ENCODE data around the gene IFNA17. TPM values are rescaled to one million over a fixed set of nuclear protein-coding genes. Genes with fewer than 3 reads are reported as not detected.

Gene IFNA17
- total RNA-seq: not detected

GRCh38 chr9:21228122-21228521 is at the start of gene IFNA17:
Gene IFNA17 (minus strand): TSS chr9:21228222. CDS start chr9:21228173, 49 bp downstream.
- peaks cover 13% of the 10 kb centered on the region for H3K27me3 Mint-ChIP-seq (ENCODE audit: low read depth)
- no peaks in the 10 kb centered on the region for H3K9me3 Mint-ChIP-seq (ENCODE audit: insufficient read depth)
- no peak for ATAC-seq
- H3K4me3 Mint-ChIP-seq: no peak within 1 kb of the TSS
- ChIA-PET CTCF (no interaction called here), POLR2A (no interaction called here)
- no peaks in the 10 kb centered on the region for H3K36me3 Mint-ChIP-seq (ENCODE audit: low read depth)
- H3K4me1 Mint-ChIP-seq (ENCODE audit: low read depth): no peaks in the 10 kb centered on the region
- no peak within 1 kb of the TSS for H3K27ac Mint-ChIP-seq
- DNase-seq: no peak

- DNase-seq (no peak), ATAC-seq (no peak)
- H3K27me3 Mint-ChIP-seq (ENCODE audit: low read depth): peaks cover 56% of the 10 kb centered on the region
- H3K36me3 Mint-ChIP-seq (ENCODE audit: low read depth): no peaks in the 10 kb centered on the region
- H3K4me3 Mint-ChIP-seq: no peak overlapping the region
- H3K27ac Mint-ChIP-seq: no peak overlapping the region
- no peaks in the 10 kb centered on the region for H3K9me3 Mint-ChIP-seq (ENCODE audit: insufficient read depth)
- no peaks in the 10 kb centered on the region for H3K4me1 Mint-ChIP-seq (ENCODE audit: low read depth)
- POLR2A ChIA-PET: no interaction called here
- CTCF ChIA-PET: interaction anchor here (1.3 to 1.7 kb wide), 2 partner anchors 15 to 73 kb away, joined by 3 to 7 read pairs; no protein-coding TSS in a partner anchor
Observed at GRCh38 chr9:21268347-21268657, 40.3 kb upstream of the IFNA17 start.

GRCh38 chr9:21267485-21268346 is 39.7 kb upstream of the IFNA17 start:
- DNase-seq (no peak), ATAC-seq (no peak)
- Mint-ChIP-seq H3K4me1 (ENCODE audit: low read depth) (no peaks in the 10 kb centered on the region), H3K9me3 (ENCODE audit: insufficient read depth) (no peaks in the 10 kb centered on the region), H3K4me3 (no peak overlapping the region), H3K27ac (no peak overlapping the region), H3K27me3 (ENCODE audit: low read depth) (peaks cover 58% of the 10 kb centered on the region), H3K36me3 (ENCODE audit: low read depth) (no peaks in the 10 kb centered on the region)
- POLR2A ChIA-PET: no interaction called here
- CTCF ChIA-PET: interaction anchor here (1.3 to 1.7 kb wide), 2 partner anchors 14 to 72 kb away, joined by 3 to 7 read pairs; no protein-coding TSS in a partner anchor

GRCh38 chr9:21266733-21267484 is 38.9 kb upstream of the IFNA17 start:
- Mint-ChIP-seq H3K4me3 (no peak overlapping the region), H3K27ac (no peak overlapping the region), H3K36me3 (ENCODE audit: low read depth) (no peaks in the 10 kb centered on the region), H3K27me3 (ENCODE audit: low read depth) (peaks cover 52% of the 10 kb centered on the region), H3K4me1 (ENCODE audit: low read depth) (no peaks in the 10 kb centered on the region), H3K9me3 (ENCODE audit: insufficient read depth) (no peaks in the 10 kb centered on the region)
- DNase-seq (no peak), ATAC-seq (no peak)
- ChIA-PET POLR2A (no interaction called here), CTCF (interaction anchor here (1.0 to 1.7 kb wide), 3 partner anchors 14 to 84 kb away, joined by 3 to 7 read pairs (median 3); no protein-coding TSS in a partner anchor)

GRCh38 chr9:21265421-21266189 is 37.6 kb upstream of the IFNA17 start:
- Mint-ChIP-seq H3K4me3 (no peak overlapping the region), H3K9me3 (ENCODE audit: insufficient read depth) (no peaks in the 10 kb centered on the region), H3K27me3 (ENCODE audit: low read depth) (peaks cover 48% of the 10 kb centered on the region), H3K27ac (no peak overlapping the region), H3K4me1 (ENCODE audit: low read depth) (no peaks in the 10 kb centered on the region), H3K36me3 (ENCODE audit: low read depth) (no peaks in the 10 kb centered on the region)
- ChIA-PET POLR2A (no interaction called here), CTCF (interaction anchor here (0.7 to 4.5 kb wide), 5 partner anchors 9 to 523 kb away, joined by 3 to 21 read pairs (median 4); no protein-coding TSS in a partner anchor)
- ATAC-seq (no peak), DNase-seq (no peak)

- Mint-ChIP-seq H3K4me1 (ENCODE audit: low read depth) (peaks cover 4% of the 10 kb centered on the region), H3K4me3 (no peak overlapping the region), H3K9me3 (ENCODE audit: insufficient read depth) (no peaks in the 10 kb centered on the region), H3K27ac (no peak overlapping the region), H3K27me3 (ENCODE audit: low read depth) (peaks cover 37% of the 10 kb centered on the region), H3K36me3 (ENCODE audit: low read depth) (no peaks in the 10 kb centered on the region)
- ChIA-PET CTCF (interaction anchor here (0.8 to 1.9 kb wide), 2 partner anchors 9 to 20 kb away, joined by 4 to 11 read pairs; no protein-coding TSS in a partner anchor), POLR2A (no interaction called here)
- ATAC-seq: no peak
- DNase-seq: no peak
Observed at GRCh38 chr9:21255538-21256212, 27.7 kb upstream of the IFNA17 start.

GRCh38 chr9:21252721-21253547 is 24.9 kb upstream of the IFNA17 start:
- ATAC-seq (peak; percentile 84), DNase-seq (peak; percentile 35)
- H3K9me3 Mint-ChIP-seq (ENCODE audit: insufficient read depth): no peaks in the 10 kb centered on the region
- H3K27me3 Mint-ChIP-seq (ENCODE audit: low read depth): peaks cover 43% of the 10 kb centered on the region
- ChIA-PET POLR2A (no interaction called here), CTCF (interaction anchor here (0.8 to 4.3 kb wide), 22 partner anchors 10 to 538 kb away, joined by 3 to 24 read pairs (median 5); partner anchors contain the start of gene IFNA14)
- H3K27ac Mint-ChIP-seq: no peak overlapping the region
- H3K4me3 Mint-ChIP-seq: no peak overlapping the region
- H3K4me1 Mint-ChIP-seq (ENCODE audit: low read depth): peaks cover 4% of the 10 kb centered on the region
- no peaks in the 10 kb centered on the region for H3K36me3 Mint-ChIP-seq (ENCODE audit: low read depth)

- H3K4me3 Mint-ChIP-seq: no peak overlapping the region
- POLR2A ChIA-PET: no interaction called here
- CTCF ChIA-PET: interaction anchor here (0.5 to 4.3 kb wide), 10 partner anchors 9 to 144 kb away, joined by 3 to 24 read pairs (median 6); no protein-coding TSS in a partner anchor
Observed at GRCh38 chr9:21251638-21252037, 23.6 kb upstream of the IFNA17 start.

GRCh38 chr9:21251190-21251589 is 23.2 kb upstream of the IFNA17 start:
- ChIA-PET CTCF (interaction anchor here (0.8 to 4.3 kb wide), 8 partner anchors 10 to 144 kb away, joined by 3 to 24 read pairs (median 10); no protein-coding TSS in a partner anchor), POLR2A (no interaction called here)
- Mint-ChIP-seq H3K9me3 (ENCODE audit: insufficient read depth) (no peaks in the 10 kb centered on the region), H3K27ac (no peak overlapping the region), H3K4me3 (no peak overlapping the region), H3K36me3 (ENCODE audit: low read depth) (no peaks in the 10 kb centered on the region), H3K27me3 (ENCODE audit: low read depth) (peaks cover 30% of the 10 kb centered on the region), H3K4me1 (ENCODE audit: low read depth) (peaks cover 4% of the 10 kb centered on the region)
- DNase-seq (no peak), ATAC-seq (no peak)

More at GRCh38 chr9:21251638-21252037, 23.6 kb upstream of the IFNA17 start:
- Mint-ChIP-seq H3K36me3 (ENCODE audit: low read depth) (no peaks in the 10 kb centered on the region), H3K9me3 (ENCODE audit: insufficient read depth) (no peaks in the 10 kb centered on the region), H3K27ac (no peak overlapping the region), H3K4me1 (ENCODE audit: low read depth) (peaks cover 4% of the 10 kb centered on the region), H3K27me3 (ENCODE audit: low read depth) (peaks cover 33% of the 10 kb centered on the region)
- no peak for DNase-seq
- no peak for ATAC-seq

GRCh38 chr9:21244836-21245235 is 16.8 kb upstream of the IFNA17 start:
- H3K9me3 Mint-ChIP-seq (ENCODE audit: insufficient read depth): no peaks in the 10 kb centered on the region
- POLR2A ChIA-PET: no interaction called here

More at GRCh38 chr9:21244836-21245235, 16.8 kb upstream of the IFNA17 start:
- CTCF ChIA-PET: no interaction called here
- Mint-ChIP-seq H3K4me3 (no peak overlapping the region), H3K36me3 (ENCODE audit: low read depth) (no peaks in the 10 kb centered on the region), H3K27ac (no peak overlapping the region), H3K4me1 (ENCODE audit: low read depth) (peaks cover 7% of the 10 kb centered on the region), H3K27me3 (ENCODE audit: low read depth) (peaks cover 25% of the 10 kb centered on the region)
- no peak for DNase-seq
- no peak for ATAC-seq
